GM20000 (cell line): ENCODE measurements around the gene DCUN1D2.

Source experiments
- DNase-seq: peaks from one replicate; pipeline ENCODE4 v3.0.0; 2012; ENCODE audit warnings: low spot score
- TF ChIP-seq, protein P1 (sequence below): IDR thresholded peaks from 2 replicates; pipeline ENCODE4 v1.5.1; 2012; ENCODE audit warnings: mild to moderate bottlenecking, control low read depth; ENCODE audit errors: extremely low read depth, missing control alignments

Gene DCUN1D2

DNA sequence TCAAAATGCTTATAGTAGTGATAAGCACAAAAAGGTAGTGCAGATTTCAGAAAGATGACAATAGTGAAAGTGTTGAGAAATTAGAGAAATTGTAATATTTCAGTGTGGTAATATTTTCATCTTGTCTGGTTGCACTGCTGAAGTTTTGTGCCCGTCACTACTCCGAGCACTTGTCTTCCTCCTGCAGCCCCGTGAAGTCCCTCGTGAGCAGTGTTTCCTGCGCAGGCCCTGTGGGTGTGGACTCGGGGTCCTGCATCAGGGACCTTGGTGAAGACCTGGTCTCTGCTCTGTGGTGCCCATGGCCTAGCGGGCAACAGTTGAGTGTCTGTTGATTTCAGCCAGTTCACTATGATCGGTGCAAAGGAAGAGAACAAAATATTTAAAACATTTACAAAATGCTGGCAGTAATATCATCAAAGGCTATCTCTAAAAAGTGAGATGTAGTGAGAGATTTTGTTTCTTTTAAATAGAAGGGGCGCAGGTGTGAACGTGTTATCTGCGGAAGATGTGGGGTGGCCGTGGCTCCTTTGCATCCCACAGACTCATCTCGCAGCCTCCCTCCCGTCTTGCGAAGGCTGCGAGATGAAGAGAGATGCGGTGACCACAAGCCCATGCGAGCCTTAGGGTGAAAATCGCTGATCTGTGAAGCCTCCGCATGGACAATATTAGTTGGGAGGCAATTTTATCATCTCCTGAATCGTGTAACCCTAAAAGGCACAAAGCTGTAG lies 27.7 kb upstream of the DCUN1D2 start:
- DNase-seq: no peak
- TF ChIP-seq, protein P1, sequence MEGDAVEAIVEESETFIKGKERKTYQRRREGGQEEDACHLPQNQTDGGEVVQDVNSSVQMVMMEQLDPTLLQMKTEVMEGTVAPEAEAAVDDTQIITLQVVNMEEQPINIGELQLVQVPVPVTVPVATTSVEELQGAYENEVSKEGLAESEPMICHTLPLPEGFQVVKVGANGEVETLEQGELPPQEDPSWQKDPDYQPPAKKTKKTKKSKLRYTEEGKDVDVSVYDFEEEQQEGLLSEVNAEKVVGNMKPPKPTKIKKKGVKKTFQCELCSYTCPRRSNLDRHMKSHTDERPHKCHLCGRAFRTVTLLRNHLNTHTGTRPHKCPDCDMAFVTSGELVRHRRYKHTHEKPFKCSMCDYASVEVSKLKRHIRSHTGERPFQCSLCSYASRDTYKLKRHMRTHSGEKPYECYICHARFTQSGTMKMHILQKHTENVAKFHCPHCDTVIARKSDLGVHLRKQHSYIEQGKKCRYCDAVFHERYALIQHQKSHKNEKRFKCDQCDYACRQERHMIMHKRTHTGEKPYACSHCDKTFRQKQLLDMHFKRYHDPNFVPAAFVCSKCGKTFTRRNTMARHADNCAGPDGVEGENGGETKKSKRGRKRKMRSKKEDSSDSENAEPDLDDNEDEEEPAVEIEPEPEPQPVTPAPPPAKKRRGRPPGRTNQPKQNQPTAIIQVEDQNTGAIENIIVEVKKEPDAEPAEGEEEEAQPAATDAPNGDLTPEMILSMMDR: no peak

DNA sequence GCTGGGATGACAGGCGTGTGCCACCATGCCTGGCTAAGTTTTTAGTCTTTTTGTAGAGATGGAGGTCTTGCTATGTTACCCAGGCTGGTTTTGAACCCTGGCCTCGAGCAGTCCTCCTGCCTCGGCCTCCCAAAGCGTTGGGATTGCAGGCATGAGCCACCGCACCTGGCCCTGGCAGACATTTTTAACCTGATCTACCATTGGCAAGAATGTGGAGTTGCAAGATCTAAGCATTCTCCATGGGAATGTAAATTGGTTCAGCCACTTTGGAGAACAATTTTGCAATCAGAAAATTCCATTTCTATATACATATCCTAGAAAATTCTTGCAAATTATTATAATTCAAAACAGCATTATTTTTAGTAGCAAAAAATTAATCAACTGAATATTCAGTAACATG lies 24.3 kb upstream of the DCUN1D2 start:
- TF ChIP-seq, protein P1: no peak
- no peak for DNase-seq

DNA sequence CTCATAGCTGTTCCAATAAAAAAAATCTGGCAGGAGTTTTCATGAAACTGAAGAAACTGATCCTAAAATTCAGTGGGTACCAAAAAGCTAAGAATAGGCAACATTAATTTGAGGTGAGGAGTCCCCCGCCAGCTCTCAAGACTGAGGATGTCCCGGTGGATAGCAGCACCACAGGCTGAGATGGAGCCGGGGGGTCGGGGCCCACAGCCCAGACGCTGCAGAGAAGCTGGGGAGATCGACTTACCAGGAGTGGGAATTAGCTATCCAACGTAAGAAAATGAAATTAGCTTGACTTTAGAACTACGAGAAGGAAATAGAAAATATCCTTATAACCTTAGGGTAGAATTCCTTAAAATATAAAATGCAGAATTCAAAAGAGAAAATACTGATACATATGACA lies 23.2 kb upstream of the DCUN1D2 start:
- TF ChIP-seq, protein P1: no peak
- no peak for DNase-seq

DNA sequence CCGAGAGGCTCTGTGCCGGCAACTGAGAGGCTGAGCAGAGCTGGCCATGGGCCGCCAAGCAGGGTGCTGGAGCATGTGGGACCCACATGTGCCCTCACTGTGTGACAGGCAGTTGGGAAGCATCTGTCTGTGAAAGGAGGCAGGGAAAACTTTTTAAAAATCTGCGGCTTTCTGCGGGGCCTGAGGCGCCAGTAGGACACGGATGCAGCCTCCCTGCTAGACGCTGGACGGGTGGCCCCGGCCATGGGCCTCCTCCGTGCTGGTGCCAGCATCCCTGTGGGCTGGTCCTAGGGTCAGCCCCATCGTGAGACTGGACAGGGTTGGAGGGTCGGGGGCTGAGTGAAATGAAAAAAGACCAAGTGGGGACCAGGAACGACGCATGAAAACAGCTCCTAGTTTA lies 20.9 kb upstream of the DCUN1D2 start:
- no peak for DNase-seq
- TF ChIP-seq, protein P1: no peak

GRCh38 chr13:113510871-113511270 lies 20.4 kb upstream of the DCUN1D2 start:
- TF ChIP-seq, protein P1: no peak
- no peak for DNase-seq

- TF ChIP-seq, protein P1: no peak
Observed at GRCh38 chr13:113509989-113510388, 19.5 kb upstream of the DCUN1D2 start.

DNA sequence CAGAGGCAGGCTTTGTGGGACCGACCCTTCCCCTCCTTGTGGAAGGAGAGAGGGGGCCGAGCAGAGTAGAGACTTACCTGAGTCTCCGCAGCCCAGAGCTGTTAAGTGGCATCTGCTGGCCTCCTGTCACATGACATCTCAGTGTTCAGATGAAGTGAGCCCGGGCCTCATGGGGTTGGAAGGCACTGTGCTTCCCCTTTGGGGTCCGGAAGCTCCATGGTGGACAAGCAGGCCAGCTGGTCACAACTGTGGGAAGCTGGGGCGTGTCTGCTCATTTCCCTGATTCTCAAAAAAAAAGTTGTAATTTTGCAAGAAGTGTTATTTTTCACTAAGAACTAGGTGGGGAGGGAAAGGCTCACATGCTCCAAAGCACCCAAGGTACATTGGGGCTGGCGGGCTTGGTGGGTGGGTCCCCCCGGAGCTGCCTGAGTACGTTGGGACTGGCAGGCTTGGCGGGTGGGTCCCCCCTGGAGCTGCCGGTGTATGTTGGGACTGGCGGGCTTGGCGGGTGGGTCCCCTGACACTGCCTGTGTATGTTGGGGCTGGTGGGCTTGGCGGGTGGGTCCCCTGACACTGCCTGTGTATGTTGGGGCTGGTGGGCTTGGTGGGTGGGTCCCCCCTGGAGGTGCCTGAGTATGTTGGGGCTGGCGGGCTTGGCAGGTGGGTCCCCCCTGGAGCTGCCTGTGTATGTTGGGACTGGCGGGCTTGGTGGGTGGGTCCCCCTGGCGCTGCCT lies 18.2 kb upstream of the DCUN1D2 start:
- no peak for DNase-seq
- TF ChIP-seq, protein P1: no peak

More at GRCh38 chr13:113509989-113510388, 19.5 kb upstream of the DCUN1D2 start:
- no peak for DNase-seq
